HG03520 (cell line): Measurements from ENCODE around the gene ERVW-1.
"Not testable (repeated sequence)": the region's sequence is repeated elsewhere in the genome, so short reads cannot be mapped to it uniquely, and the experiment has no call there.

ENCODE experiments used
- ATAC-seq: cut with Tn5 transposase; IDR thresholded peaks from one replicate; pipeline ENCODE4 v1.9.1; 2021; ENCODE audit warnings: mild to moderate bottlenecking, moderate library complexity; ENCODE audit not compliant: unreplicated experiment

Gene ERVW-1, protein sequence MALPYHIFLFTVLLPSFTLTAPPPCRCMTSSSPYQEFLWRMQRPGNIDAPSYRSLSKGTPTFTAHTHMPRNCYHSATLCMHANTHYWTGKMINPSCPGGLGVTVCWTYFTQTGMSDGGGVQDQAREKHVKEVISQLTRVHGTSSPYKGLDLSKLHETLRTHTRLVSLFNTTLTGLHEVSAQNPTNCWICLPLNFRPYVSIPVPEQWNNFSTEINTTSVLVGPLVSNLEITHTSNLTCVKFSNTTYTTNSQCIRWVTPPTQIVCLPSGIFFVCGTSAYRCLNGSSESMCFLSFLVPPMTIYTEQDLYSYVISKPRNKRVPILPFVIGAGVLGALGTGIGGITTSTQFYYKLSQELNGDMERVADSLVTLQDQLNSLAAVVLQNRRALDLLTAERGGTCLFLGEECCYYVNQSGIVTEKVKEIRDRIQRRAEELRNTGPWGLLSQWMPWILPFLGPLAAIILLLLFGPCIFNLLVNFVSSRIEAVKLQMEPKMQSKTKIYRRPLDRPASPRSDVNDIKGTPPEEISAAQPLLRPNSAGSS

DNA sequence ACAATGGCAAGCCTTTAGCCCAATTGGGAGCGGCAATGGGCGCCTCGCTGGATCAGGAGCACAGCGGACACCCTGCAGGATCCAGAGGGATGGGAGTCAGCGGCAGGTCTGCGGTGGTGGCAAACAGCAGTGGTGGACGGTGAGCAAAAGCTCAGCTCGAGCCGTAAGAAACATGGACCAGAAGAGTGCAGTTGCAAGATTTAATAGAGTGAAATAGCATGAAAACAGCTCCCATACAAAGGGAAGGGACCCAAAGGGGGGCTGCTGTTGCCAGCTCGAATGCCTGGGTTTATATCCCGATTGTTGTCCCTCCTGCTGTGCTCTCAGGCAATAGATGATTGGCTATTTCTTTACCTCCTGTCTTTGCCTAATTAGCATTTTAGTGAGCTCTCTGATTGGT lies at the start of gene ERVW-1:
ERVW-1 (minus strand) TSS at position 266 of the 400 bp plus-strand sequence. CDS start 7,565 bp downstream, outside the sequence.
- ATAC-seq: not testable (repeated sequence)

DNA sequence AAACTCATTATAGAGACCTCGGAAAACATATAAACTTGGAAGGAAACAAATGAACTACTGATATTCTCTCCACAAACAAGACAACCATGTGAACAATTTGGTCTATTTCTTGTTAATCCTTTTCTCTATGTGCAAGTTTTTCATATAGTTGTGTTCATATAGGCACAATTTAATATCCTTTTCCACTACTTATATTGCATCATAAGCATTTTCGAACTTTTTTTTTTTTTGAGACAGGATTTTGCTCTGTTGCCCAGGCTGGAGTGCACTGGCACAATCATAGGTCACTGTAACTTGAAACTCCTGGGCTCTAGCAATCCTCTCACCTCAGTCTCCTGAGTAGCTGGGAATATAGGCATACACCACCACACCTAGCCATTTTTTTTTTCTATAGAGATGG lies 45.4 kb upstream of the ERVW-1 start:
- no peak for ATAC-seq

DNA sequence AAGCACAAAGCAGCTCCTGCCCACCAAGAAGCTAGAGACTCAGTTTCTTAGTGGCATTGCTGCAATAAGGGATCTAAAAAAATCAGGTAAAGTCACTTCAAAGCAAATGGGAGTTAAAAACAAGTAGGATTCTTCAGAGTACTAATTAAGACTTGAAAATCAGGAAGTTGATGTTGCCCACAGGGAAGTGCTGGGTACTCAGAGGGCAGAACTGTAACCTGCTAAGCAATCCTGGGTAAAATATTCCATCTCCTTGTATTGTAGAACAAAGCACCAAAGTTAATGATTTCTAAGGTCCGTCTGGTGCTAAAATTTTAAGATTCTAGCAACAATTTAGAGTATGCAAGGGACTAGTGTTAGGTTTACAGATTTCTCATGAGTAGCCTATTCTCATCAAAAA lies 42.3 kb upstream of the ERVW-1 start:
- ATAC-seq: no peak

DNA sequence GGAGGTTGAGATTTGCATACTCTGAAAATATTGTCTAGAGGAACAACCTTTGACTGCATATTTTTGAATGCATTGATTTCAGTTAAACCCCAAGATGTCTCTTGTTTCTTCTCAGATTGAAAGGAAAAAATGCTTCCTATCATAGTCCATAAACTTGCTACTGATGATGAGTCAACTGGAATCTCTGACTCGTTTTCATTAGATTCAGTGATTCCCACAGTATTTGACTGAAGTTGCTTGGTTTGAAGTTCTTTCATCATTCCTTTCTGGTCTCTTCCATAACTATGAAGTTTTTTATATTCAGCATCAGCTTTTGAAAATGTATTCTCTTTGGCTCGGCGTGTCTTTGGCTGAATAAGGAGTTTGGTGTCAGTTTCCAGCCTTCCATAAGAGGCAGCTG lies 39.9 kb upstream of the ERVW-1 start:
- no peak for ATAC-seq

DNA sequence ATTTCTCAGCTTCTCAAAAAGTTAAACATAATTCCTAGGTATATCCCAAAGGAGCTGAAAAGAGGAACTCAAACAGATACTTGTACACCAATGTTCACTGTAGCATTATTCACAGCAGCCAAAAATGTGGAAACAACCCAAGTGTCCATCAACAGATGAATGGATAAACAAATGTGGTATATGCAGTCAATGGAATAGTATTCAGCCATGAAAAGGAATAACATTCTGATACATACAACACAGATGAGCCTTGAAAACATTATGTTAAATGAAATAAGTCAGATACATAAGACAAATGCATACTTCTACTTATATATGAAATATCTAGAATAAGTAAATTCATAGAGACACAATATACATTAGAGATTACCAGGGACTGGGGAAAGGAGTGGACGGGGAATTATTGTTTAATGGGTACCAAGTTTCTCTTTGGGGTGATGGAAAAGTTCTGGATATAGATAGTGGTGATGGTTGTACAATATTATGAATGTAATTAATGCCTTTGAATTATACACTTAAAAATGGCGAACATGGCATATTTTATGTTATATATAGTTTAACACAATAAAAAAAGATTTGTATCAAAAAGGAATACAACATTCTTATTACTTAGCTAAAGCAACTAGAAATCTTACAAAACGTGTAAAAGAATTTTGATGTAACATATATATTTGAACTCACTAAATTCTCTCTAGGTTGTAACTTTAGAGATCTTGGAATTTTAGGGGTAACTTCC lies 35.6 kb upstream of the ERVW-1 start:
- no peak for ATAC-seq

DNA sequence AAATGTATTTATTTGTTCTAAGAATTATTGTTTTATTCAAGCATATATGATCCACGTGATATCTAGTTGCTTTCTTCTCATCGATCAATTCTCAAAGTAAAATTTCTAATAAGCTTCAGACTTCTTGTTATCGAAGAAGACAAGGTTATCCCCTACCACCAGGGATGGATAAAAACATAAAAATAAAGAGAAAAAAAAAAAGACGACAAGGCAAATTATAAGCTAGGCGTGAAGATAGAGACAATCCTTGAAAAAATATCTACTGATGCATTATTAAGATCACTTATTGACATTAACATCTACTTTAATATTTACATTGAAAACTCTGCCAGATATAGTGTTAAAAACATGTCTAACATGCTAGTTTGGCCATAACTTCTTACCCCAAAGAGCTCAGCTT lies 31.2 kb upstream of the ERVW-1 start:
- no peak for ATAC-seq

DNA sequence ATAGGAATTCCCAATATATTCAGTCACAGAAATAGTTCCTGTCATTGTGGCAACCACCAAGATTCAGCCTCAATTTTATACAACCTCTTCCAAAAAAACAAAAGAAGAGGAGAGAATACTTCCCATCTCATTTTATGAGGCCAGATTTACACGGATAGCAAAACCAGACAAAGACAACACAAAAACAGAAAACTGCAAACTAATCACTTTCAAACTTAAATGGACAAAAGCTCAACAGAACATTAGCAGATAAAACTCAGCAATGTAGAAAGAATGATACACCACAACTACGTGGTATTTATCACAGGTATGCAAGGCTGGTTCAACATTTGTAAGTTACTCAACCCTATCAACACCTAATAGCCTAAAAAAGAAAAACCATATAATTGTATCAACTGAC lies 28.6 kb upstream of the ERVW-1 start:
- ATAC-seq: no peak

DNA sequence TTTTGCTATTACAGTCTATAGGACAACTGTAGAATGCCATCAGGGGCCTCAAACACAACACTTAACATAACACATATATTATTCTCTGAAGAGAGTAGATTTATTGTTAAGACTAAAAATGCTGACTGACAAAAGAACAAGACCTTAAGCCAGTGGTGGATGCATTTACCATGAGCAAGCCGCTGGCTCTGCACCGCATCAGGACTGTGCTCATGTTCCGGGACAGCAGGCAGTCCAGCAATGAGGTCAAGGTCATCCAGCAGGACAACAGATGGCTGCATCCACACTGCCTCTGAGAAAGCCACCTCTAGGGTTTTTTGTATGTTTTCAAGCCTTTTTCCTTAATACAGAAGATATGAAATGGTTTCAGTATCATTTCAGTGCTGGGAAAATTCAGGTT lies 26.8 kb upstream of the ERVW-1 start:
- ATAC-seq: no peak

DNA sequence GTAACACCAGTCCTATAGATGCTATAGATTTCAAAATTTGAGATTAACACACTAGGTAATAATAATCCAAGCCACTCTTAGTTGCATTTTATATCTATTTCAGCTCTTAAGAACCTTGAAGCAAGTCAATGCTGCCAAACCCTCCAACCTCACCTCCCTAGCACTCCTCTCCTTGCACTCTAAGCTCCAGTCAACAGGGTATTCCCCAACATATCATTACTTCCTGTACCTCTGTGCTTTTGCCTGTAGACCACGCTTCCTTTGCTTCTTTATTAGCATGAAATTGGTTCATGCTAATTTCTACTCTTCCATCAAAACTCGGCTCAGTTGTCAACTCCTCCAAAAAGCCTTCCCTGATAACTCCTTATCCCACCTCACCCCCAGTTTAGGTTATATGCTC lies 26.0 kb upstream of the ERVW-1 start:
- no peak for ATAC-seq

DNA sequence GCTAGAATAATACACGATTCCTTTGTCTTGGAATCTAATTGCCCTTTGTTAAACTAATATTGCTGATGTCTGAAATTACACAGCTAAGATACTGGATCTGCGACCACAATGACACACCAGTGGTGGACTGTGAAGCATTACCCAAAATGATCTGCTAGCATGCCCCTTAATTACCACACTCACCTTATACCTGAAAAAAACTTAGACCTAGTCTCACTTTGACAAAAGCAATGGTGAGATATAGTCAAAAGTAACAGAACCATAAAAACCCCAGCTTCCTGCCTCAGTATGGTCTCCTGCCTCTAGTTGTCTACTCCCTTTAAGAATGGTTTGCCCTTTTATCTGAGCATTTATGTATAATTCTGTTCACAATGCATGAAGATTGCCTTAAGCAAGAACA lies 20.8 kb upstream of the ERVW-1 start:
- ATAC-seq: no peak

DNA sequence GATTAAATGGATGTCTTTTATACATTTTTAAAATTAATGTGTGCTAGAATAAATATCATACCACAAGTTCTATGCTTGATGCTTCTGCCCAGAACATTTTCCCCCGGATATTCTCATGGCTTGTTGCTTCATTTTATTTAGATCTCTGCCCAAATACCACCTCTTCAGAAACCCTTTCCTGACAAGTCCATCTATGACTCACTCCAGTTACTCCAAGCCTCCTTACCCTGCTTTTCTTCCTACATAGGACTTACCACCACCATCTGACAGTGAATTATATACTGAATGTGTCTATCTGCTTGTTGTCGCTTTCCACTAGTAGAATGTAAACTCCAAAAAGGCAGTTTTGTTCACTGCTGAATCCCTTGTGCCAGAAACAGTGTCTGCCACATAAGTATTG lies 19.1 kb upstream of the ERVW-1 start:
- ATAC-seq: no peak

DNA sequence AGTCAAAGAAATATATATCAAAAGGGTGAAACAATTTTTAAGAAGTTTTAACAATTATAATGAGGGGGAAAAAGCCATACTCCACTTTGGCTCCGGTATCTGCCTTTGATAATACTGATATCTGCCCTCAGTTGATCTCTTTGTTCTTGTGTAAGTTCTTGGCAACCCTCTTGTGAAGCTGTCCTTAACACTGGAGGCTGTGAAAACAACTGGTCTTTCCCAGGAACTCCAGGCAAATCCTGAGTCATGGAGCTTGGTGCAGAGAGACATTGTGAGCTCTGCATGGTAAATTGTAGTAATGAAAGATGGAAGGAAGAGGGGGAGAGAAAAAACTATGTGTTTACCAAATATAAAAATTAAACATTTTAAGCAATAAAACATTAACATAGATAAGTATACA lies 11.9 kb upstream of the ERVW-1 start:
- ATAC-seq: no peak

DNA sequence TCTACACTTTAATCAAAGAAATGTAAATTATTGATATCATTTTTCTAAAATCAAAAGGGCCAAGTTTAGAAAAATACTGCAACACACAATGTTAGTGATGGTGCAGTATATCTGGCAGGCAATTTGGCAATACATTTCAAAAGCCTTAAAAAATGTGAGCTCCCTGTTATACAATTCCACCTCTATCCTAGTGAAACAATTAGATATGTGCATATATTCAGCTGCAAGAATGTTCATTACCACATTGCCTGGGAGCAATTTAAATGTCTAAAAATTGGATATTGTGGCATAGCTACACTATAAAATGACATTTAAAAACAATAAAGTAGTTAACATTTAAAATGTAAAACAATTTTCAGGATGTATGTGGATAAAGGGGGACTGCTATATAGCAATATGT lies 10.1 kb upstream of the ERVW-1 start:
- no peak for ATAC-seq

DNA sequence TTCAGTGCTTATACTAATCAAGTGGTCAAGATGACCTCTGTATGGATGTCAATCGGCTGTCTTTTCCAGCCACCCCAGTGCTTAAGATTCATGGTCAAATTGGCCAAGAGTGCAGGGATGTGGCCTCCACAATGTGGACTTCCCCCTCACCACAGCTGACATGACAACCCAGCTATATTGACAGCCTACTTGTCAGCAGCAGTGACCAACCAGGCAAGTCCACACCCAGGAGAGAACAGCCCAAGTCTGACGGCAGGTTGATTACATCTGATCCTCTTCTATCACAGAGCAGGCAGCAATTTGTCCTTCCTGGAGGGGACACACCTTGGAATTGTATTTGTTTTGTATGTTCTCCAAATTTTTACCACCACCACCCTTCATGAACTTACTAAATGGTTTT lies 8.2 kb upstream of the ERVW-1 start:
- no peak for ATAC-seq

DNA sequence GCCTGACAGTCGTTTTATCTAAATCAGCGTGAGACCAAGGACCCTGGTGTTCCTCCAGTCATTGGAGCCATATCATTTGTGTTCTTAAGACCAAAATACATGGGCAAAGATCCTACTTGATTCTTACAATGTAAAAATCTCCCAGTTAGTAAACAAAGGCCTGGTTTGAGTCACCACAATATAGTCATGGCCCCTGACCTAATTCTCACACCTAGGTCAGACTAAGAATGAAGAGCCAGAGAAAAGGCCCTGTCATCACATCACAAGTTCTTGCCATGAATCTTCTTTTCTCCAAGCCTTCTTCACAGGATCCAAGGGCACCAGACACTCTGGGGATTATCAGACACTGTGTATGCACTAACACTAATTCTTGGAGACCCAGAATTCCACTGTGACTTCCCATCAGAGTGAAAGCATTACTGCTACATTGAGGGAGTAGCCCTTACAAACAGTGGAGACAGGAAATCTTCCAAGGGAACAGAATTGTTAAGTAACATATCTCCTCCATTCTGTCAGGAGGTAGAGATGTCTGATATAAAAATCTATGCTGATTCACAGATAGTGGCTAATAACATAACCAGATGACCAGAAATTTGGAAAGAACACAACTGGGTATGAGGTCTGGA lies 7.6 kb upstream of the ERVW-1 start:
- no peak for ATAC-seq

DNA sequence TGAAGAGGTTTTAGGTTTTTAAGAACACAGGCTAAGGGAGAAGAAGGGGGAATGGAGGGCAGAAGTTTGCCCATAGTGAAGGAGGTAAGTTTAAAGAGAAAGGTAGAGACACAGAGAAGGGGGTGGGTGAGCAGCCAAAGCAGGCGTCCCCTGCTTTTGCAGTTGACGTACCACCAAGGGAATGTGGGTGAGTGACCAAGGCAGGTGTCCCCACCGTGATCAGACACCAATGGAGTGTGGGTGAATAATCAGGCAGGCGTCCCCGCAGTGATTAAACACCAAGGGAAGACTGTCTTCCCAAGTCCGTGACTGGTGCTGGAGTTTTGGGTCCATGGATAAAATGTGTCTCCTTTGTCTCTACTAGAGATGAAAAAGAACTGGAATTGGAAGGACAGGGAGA lies 6.5 kb upstream of the ERVW-1 start:
- ATAC-seq: not testable (repeated sequence)

DNA sequence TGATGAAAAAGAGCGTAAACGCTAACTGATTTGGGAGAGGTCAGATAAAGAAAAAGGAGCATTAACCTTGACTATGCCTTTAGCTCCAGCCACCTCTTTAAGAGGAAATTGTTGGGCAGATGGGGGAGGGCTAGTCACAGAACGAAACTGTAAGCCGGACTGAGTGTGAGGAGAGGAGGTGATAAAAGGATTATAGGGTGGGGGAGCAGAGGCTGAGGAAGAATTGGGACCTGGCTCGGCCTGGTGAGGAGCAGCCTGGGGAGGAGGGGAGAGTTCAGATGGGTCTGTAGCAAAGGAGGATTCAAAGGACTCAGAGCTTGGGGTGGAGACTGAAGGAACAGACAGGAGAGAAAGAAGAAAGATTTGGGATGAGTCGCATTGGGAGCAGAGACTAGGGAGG lies 5.9 kb upstream of the ERVW-1 start:
- ATAC-seq: not testable (repeated sequence)

DNA sequence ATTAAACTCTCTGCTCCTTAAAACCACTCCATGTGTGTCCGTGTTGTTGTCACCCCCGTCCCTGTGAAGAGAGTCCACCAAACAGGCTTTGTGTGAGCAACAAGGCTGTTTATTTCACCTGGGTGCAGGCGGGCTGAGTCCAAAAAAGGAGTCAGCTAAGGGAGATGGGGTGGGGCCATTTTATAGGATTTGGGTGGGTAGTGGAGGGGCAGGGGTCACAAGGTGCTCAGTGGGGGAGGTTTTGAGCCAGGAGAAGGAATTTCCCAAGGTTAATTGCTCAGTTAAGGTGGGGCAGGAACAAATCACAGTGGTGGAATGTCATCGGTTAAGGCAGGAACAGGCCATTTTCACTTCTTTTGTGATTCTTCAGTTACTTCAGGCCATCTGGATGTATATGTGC lies 1.4 kb upstream of the ERVW-1 start:
- not testable (repeated sequence) for ATAC-seq

DNA sequence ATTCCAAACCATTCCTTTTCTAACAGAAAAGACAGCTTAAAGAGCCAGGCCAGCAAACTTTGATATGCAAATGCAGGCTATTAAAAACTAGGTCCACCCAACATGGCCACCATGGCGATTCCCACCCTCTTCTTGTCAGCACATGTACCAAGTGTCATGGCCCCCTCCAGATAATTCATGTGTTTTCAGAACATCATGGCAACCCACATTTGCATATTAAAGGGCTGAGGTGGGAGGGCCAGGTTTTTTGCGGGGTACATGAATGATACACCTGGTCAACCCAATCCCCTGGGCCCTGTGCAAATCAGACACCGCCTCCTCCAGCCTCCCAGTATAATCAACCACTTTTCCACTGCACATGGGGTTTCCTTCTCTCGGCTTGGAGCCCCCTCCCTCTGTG lies 965 bp upstream of the ERVW-1 start:
- ATAC-seq: no peak

DNA sequence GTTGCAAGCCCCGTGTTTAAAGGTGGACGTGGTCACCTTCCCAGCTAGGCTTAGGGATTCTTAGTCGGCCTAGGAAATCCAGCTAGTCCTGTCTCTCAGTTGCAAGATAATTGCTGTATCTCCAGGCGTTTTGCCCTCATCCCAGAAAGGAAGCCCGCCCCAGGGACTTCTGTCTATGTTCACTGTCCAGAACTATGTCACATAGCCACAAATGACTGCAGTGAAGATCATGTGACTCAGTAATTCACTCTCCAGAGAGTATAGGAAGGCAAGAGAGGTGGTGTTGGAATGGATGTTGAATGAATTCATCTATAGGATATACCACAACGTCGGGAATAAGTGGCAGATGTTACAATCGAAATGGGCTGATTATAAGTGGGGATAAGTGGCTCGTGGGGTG lies 349 bp upstream of the ERVW-1 start:
- no peak for ATAC-seq

DNA sequence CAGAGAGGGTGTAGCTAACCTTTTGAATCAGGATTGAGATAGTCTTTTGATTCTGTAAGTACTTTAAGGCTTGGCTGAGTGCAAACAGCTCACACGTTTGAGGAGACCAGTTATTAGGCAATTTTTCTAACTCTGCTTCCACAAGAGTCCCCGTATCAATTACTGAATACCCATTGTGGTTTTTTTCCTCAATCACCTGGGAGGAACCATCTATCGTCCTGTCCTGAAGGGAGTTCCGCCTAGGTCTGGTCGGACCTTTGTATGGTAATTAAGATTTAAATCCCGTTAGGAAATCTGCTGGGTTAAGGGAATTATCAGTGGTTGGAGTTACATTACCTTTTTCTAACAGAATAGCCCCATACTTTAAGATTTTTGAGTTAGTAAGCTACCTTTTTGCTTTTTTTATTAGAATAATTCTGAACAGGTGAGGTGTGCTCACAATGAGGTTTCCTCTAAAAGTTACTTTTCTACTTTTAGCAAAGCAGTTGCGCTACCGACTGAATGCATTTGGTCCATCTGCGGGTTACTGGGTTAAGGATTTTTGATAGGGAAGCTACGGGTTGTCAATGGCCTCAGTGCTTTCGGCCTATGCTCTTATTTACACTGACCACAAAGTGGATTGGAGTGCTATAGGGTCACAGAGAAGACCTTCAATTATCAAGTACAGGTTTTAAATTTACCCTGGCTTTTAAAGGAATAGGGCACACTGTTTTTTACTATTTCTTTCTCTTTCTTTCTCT lies 1.7 kb downstream of the ERVW-1 start:
- not testable (repeated sequence) for ATAC-seq
